HG02973 (cell line): ENCODE data around the gene RTN4IP1.
A peak's percentile ranks its signal among the peaks of the same experiment; 100 is the strongest.

Experiments
- ATAC-seq: cut with Tn5 transposase; IDR thresholded peaks from one replicate; pipeline ENCODE4 v1.9.1; 2021; ENCODE audit warnings: moderate library complexity; ENCODE audit not compliant: unreplicated experiment

The RTN4IP1 gene

DNA sequence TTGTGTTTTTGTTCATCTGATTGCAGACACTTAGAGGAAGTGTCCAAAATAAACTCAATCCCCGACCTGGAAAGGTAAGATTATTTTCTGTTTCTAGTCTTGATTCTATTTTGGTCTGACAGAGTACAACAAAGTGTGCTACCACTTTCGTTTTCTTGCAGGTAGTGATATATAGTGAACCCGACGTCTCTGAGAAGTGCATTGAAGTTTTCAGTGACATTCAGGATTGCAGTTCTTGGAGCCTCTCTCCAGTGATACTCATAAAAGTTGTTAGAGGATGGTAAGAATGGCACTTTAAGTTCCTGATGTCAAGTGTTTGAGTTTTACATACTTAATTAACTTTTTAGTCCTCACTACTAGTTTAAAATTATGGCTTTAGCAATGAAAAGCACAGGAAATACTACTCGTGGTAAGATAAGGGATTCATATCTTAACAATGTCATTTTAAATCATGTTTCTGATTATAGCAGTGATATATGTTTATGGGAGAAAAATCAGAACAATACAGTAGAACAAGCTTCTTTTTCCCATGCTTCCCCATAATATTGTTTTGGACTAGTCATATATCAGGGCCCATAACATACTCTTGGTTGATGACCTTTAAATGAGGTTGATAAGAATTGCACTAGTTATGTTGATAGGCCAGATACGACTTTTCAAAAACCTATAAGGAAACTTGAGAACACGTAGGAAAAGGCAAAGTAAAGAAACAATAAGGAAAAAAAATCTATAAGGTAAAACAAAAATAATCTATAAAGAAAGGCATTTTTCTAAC, 104.0 kb downstream of the RTN4IP1 start:
- peak; percentile 41 for ATAC-seq

DNA sequence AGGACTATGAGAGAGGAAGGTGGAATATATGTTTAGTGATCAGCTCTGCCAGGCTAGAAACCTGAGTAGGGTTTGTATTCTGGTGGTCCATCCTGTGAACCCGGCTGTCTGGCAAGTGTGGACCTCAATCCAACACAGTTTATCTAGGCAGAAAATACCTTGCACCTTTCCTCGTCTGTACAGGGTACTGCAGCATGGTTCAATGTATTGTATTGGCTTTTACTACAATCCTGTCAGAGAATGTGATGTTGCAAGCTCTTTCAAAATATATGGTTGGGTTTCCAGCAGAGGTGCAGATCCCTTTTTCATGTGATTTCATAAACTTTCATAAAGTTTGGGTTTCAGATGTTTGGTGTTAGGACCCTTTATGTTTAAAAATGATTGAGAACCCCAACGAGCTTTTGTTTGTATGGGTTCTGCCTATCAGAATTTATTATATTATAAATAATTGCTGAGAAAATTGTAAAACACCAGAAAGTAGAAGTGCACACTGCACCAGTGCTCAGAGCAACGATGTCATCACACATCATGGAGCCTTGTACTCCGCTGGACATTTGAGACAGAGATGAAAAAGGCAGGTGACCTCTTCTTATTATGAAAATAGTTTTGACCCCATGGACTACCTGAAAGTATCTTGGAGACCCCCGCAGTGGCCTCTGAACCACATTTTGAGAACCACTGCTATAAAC, 106.6 kb downstream of the RTN4IP1 start:
- ATAC-seq = no peak
